Cardiac muscle cell (in vitro differentiated cells and primary cell): ENCODE results near the gene ARHGAP4. TPM values are rescaled to one million over a fixed set of nuclear protein-coding genes. Genes with fewer than 3 reads are reported as not detected.
A peak's percentile ranks its signal among the peaks of the same experiment; 100 is the strongest.

ENCODE experiments used
- DNase-seq, 2 donors: peaks; one replicate each; pipeline versions ENCODE4 v3.0.0 to v3.0.0-alpha.2; 2010 to 2017; ENCODE audit warnings: low read depth in 1 of 2, low spot score in 1 of 2
- H3K27ac ChIP-seq: fragments of 200-600 bp; sonication (generic); 2 replicates; pipeline ENCODE4 v1.5.1; 2016
- H3K27me3 ChIP-seq: fragments of 200-600 bp; sonication (generic); 2 replicates; pipeline ENCODE4 v1.6.0; 2016; ENCODE audit warnings: control low read depth
- H3K36me3 ChIP-seq: fragments of 200-600 bp; sonication (generic); 2 replicates; pipeline ENCODE4 v1.5.1; 2016; ENCODE audit warnings: control low read depth
- H3K4me1 ChIP-seq: fragments of 200-600 bp; sonication (generic); 2 replicates; pipeline ENCODE4 v1.8.1; 2017; ENCODE audit warnings: low read depth, mild to moderate bottlenecking, mixed run types
- H3K4me3 ChIP-seq: fragments of 200-600 bp; sonication (generic); 2 replicates; pipeline ENCODE4 v1.5.1; 2016; ENCODE audit warnings: mild to moderate bottlenecking
- H3K9me3 ChIP-seq: fragments of 200-600 bp; sonication (generic); 2 replicates; pipeline ENCODE4 v1.5.1; 2017; ENCODE audit warnings: low read depth, mild to moderate bottlenecking, control low read depth
- polyA plus RNA-seq: library from polyadenylated mRNA; unstranded; fragments of >200 nt; fragmentation: Nextera tagmentation; extraction: Ambion mirVana; gene quantifications from 2 replicates; pipeline ENCODE4 v1.2.1, GENCODE V29; 2016
- total RNA-seq: library from RNA; depleted of rRNA; stranded (reverse); fragments of >200 nt; gene quantifications from 2 replicates; pipeline ENCODE4 v1.2.3, GENCODE V29; 2016
- TF ChIP-seq, protein P1 (sequence below): IDR thresholded peaks from 2 replicates; pipeline ENCODE4 v1.5.1; 2012; ENCODE audit warnings: low read depth, mild to moderate bottlenecking, low read length

ARHGAP4 gene
- total and polyA plus RNA-seq, 2 experiments from 2014 or later: 16.5 to 47.4 TPM

DNA sequence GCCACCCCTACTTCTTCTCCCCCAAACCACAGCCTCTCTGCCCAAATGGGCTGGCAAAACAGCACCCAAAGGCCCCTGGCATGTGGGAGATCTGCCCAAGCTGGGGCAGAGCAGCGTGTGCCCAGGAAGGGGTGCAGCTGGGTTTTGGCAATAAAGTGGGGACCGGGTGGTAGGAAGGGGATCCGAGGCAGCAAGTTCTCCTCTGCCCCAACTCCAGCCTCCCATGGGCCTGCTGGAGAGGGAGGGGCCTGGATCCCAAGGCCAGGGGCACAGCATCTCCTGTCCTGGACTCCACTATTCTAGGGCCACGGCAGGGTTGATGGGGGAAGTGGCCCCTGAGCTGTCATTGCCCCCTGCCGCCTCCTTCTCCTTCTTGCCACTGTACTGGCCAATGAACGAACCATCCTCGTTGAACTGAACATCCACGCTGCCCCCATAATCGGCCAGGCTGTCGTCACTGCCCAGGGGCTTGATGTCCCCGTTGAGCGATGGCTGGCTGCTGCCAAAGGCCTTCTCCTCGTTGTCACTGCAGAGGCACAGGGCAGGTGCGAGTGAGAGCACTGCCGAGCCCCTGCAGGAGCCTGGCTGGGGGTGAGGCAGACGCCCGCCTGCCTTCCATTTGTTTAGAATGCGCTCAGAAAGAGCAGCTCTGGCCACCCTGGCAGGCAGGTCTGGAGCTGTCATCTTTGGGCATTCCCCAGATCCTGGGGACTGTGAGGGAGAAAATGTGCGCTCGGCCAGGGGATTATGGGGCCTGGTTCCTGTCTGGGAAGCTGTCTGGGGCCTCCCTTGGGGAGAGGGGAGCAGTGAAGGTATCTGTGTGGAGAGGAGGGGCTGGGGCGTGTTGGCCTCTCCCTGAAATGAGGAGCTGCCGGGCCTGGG, 63.5 kb downstream of the ARHGAP4 start:
- DNase-seq: peak in 1 of 2 donors; percentile 28
- no peaks in the 10 kb centered on the region for H3K4me1 ChIP-seq
- H3K27me3 ChIP-seq: no peaks in the 10 kb centered on the region
- no peaks in the 10 kb centered on the region for H3K9me3 ChIP-seq
- no peak overlapping the region for H3K4me3 ChIP-seq
- H3K36me3 ChIP-seq: no peaks in the 10 kb centered on the region
- TF ChIP-seq, protein P1, sequence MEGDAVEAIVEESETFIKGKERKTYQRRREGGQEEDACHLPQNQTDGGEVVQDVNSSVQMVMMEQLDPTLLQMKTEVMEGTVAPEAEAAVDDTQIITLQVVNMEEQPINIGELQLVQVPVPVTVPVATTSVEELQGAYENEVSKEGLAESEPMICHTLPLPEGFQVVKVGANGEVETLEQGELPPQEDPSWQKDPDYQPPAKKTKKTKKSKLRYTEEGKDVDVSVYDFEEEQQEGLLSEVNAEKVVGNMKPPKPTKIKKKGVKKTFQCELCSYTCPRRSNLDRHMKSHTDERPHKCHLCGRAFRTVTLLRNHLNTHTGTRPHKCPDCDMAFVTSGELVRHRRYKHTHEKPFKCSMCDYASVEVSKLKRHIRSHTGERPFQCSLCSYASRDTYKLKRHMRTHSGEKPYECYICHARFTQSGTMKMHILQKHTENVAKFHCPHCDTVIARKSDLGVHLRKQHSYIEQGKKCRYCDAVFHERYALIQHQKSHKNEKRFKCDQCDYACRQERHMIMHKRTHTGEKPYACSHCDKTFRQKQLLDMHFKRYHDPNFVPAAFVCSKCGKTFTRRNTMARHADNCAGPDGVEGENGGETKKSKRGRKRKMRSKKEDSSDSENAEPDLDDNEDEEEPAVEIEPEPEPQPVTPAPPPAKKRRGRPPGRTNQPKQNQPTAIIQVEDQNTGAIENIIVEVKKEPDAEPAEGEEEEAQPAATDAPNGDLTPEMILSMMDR: no peak
- no peak overlapping the region for H3K27ac ChIP-seq

DNA sequence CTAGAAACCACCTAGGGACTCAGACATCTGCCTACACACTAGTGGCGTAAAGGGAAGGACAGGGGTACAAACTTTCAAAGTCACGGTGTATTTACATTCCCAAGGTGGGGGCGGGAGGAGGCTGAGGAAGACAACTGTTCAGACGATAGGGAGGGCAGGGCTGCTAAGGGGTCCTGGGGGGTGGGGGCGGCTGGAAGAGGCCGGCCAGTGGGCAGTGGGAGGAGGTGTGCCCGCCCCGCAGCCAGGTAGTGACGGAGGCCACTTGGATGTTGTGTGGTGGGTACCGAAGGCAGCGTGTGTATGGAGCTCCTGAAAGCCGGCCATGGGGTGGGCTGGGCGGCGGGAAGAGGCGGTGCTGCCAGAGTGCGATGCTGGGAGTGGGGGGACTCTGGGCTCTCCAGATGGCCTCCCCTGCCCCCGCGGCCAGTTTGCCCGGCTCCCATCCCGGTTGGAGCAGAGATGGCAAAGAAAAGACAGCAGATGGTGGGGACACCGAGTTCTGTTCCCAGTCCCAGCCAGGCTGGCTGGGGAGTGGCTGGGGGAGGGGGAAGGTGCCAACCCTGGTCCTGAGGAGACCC, 64.2 kb downstream of the ARHGAP4 start:
- TF ChIP-seq, protein P1: no peak
- Histone ChIP-seq H3K4me3 (no peak overlapping the region), H3K9me3 (no peaks in the 10 kb centered on the region), H3K27ac (no peak overlapping the region), H3K36me3 (no peaks in the 10 kb centered on the region), H3K27me3 (no peaks in the 10 kb centered on the region), H3K4me1 (no peaks in the 10 kb centered on the region)
- no peak for DNase-seq

DNA sequence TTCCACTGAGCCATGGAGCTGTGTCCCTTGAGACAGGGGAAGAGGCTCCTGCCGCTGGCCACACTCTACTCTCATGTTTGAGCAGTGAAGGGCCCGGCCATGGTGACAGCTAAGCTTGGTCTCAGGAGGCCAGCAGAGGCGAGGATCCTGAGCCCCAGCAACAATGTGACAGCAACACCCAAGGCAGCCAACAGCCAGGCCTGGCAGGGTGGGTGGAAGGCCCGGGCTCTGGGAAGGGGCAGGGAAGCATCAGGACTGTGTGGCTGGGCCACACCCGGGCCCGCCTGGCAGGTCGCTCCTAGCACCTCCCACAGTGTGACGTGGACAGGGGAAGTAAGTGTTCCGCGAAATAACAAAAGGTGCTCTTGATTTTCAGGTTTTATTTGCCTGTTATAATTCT, 64.9 kb downstream of the ARHGAP4 start:
- no peak for DNase-seq

More for the DNA sequence above, 64.9 kb downstream of the ARHGAP4 start:
- TF ChIP-seq, protein P1: no peak
- Histone ChIP-seq H3K27me3 (no peaks in the 10 kb centered on the region), H3K9me3 (no peaks in the 10 kb centered on the region), H3K4me3 (no peak overlapping the region), H3K27ac (no peak overlapping the region), H3K36me3 (no peaks in the 10 kb centered on the region), H3K4me1 (no peaks in the 10 kb centered on the region)

Other genes with a start within 250 kb of the ARHGAP4 start
- 23.7 and 29.0 TPM in 2 replicates for gene SLC6A8, start 238.3 kb downstream of the ARHGAP4 start, total RNA-seq
- gene SLC6A8, start 238.3 kb downstream of the ARHGAP4 start, polyA plus RNA-seq: 35.8 and 37.3 TPM in 2 replicates
- 74.7 and 94.0 TPM in 2 replicates for gene BCAP31, start 201.9 kb downstream of the ARHGAP4 start, total RNA-seq
- 189 and 269 TPM in 2 replicates for gene BCAP31, start 201.9 kb downstream of the ARHGAP4 start, polyA plus RNA-seq
- 23.8 and 28.7 TPM in 2 replicates for gene ABCD1, start 201.4 kb downstream of the ARHGAP4 start, total RNA-seq
- 14.6 and 15.3 TPM in 2 replicates for gene ABCD1, start 201.4 kb downstream of the ARHGAP4 start, polyA plus RNA-seq
- 0.48 and 0.85 TPM in 2 replicates for gene PLXNB3, start 162.0 kb downstream of the ARHGAP4 start, total RNA-seq
- gene PLXNB3, start 162.0 kb downstream of the ARHGAP4 start, polyA plus RNA-seq: 0.34 and 1.4 TPM in 2 replicates
- not detected in 2 replicates for gene SRPK3, start 145.2 kb downstream of the ARHGAP4 start, total RNA-seq
- 0.57 and 0.71 TPM in 2 replicates for gene SRPK3, start 145.2 kb downstream of the ARHGAP4 start, polyA plus RNA-seq
- gene IDH3G, start 131.9 kb downstream of the ARHGAP4 start, total RNA-seq: 107 and 110 TPM in 2 replicates
- 99.8 and 146 TPM in 2 replicates for gene IDH3G, start 131.9 kb downstream of the ARHGAP4 start, polyA plus RNA-seq
- gene SSR4, start 131.6 kb downstream of the ARHGAP4 start, total RNA-seq: 124 and 242 TPM in 2 replicates
- 275 and 374 TPM in 2 replicates for gene SSR4, start 131.6 kb downstream of the ARHGAP4 start, polyA plus RNA-seq
- gene PDZD4, start 95.7 kb downstream of the ARHGAP4 start, total RNA-seq: 5.4 and 5.8 TPM in 2 replicates
- 0.50 and 1.7 TPM in 2 replicates for gene PDZD4, start 95.7 kb downstream of the ARHGAP4 start, polyA plus RNA-seq
- gene L1CAM, start 40.1 kb downstream of the ARHGAP4 start, total RNA-seq: 0.86 and 1.1 TPM in 2 replicates
- gene L1CAM, start 40.1 kb downstream of the ARHGAP4 start, polyA plus RNA-seq: 1.4 and 1.5 TPM in 2 replicates
- not detected in 2 replicates for gene AVPR2, start 21.6 kb downstream of the ARHGAP4 start, total RNA-seq
- gene AVPR2, start 21.6 kb downstream of the ARHGAP4 start, polyA plus RNA-seq: 0.11 TPM in 1 of 2 replicates, not detected in the other
- gene NAA10, start 8.8 kb upstream of the ARHGAP4 start, total RNA-seq: 90.1 and 127 TPM in 2 replicates
- 163 and 186 TPM in 2 replicates for gene NAA10, start 8.8 kb upstream of the ARHGAP4 start, polyA plus RNA-seq
- gene RENBP, start 18.4 kb upstream of the ARHGAP4 start, total RNA-seq: 5.7 and 12.4 TPM in 2 replicates
- 7.4 and 8.7 TPM in 2 replicates for gene RENBP, start 18.4 kb upstream of the ARHGAP4 start, polyA plus RNA-seq
- gene HCFC1, start 45.6 kb upstream of the ARHGAP4 start, total RNA-seq: 72.7 and 85.6 TPM in 2 replicates
- gene HCFC1, start 45.6 kb upstream of the ARHGAP4 start, polyA plus RNA-seq: 21.5 and 30.1 TPM in 2 replicates
- gene TMEM187, start 46.5 kb upstream of the ARHGAP4 start, total RNA-seq: 12.9 and 13.4 TPM in 2 replicates
- 12.9 and 14.6 TPM in 2 replicates for gene TMEM187, start 46.5 kb upstream of the ARHGAP4 start, polyA plus RNA-seq
- 22.7 and 27.3 TPM in 2 replicates for gene IRAK1, start 93.6 kb upstream of the ARHGAP4 start, total RNA-seq
- gene IRAK1, start 93.6 kb upstream of the ARHGAP4 start, polyA plus RNA-seq: 31.1 and 31.7 TPM in 2 replicates
- 57.2 and 64.5 TPM in 2 replicates for gene MECP2, start 171.5 kb upstream of the ARHGAP4 start, total RNA-seq
- gene MECP2, start 171.5 kb upstream of the ARHGAP4 start, polyA plus RNA-seq: 15.6 and 17.9 TPM in 2 replicates
- gene OPN1LW, start 218.0 kb upstream of the ARHGAP4 start, total RNA-seq: not detected in 2 replicates
- not detected in 2 replicates for gene OPN1LW, start 218.0 kb upstream of the ARHGAP4 start, polyA plus RNA-seq